PC-3 (cell line): ENCODE results near the gene PTRHD1. TPM values are rescaled to one million over a fixed set of nuclear protein-coding genes. Genes with fewer than 3 reads are reported as not detected.

Experiments
- ATAC-seq: fragments of 200-7000 bp; cut with Tn5 transposase; 2 replicates; pipeline ENCODE4 v1.9.1; 2020; ENCODE audit warnings: mild to moderate bottlenecking, moderate library complexity
- BruUV-seq: library from RNA; stranded (reverse); fragments of 400-500 nt; replicated peaks from 2 replicates; lab custom pipeline; 2021; lab: Mats Ljungman, UMichigan
- CTCF ChIA-PET: fragments of 300-600 bp; sonication (Branson Sonifier 250); formaldehyde crosslinking; loops from one replicate; lab custom pipeline; 2022; ENCODE audit warnings: antibody characterized with exemption; lab: Charles Lee
- POLR2A ChIA-PET: fragments of 300-600 bp; sonication (Branson Sonifier 250); formaldehyde crosslinking; loops from one replicate; lab custom pipeline; 2022; ENCODE audit warnings: antibody characterized with exemption; ENCODE audit not compliant: unreplicated experiment; lab: Charles Lee
- DNase-seq: peaks from one replicate; pipeline ENCODE4 v3.0.0-alpha.2; 2015
- H2AFZ ChIP-seq: fragments of 300-600 bp; sonication (generic); 2 replicates; pipeline ENCODE4 v1.6.0; 2016; ENCODE audit warnings: antibody characterized with exemption, low read length
- H3F3A ChIP-seq: fragments of 300-600 bp; sonication (generic); one replicate; pipeline ENCODE4 v1.6.0; 2017; ENCODE audit warnings: antibody characterized with exemption, low read length, control low read depth, mild to moderate bottlenecking; ENCODE audit not compliant: unreplicated experiment
- H3K27ac ChIP-seq: fragments of 300-600 bp; sonication (generic); 2 replicates; pipeline ENCODE4 v1.5.1; 2016; ENCODE audit warnings: mild to moderate bottlenecking, low read length
- H3K27me3 ChIP-seq: fragments of 300-600 bp; sonication (generic); 2 replicates; pipeline ENCODE4 v1.6.1; 2016; ENCODE audit warnings: low read length, mixed read lengths
- H3K36me3 ChIP-seq: fragments of 300-600 bp; sonication (generic); 2 replicates; pipeline ENCODE4 v1.6.1; 2016; ENCODE audit warnings: low read depth, mixed run types, low read length, mixed read lengths
- H3K4me1 ChIP-seq: fragments of 300-600 bp; sonication (generic); 2 replicates; pipeline ENCODE4 v1.5.1; 2016; ENCODE audit warnings: low read length; ENCODE audit not compliant: insufficient read depth
- H3K4me2 ChIP-seq: fragments of 300-600 bp; sonication (generic); 2 replicates; pipeline ENCODE4 v1.6.0; 2016; ENCODE audit warnings: low read length
- H3K4me3 ChIP-seq: fragments of 300-600 bp; sonication (generic); 2 replicates; pipeline ENCODE4 v1.5.1; 2016; ENCODE audit warnings: mild to moderate bottlenecking, low read length, mixed read lengths
- H3K79me2 ChIP-seq: fragments of 300-600 bp; sonication (generic); 2 replicates; pipeline ENCODE4 v1.6.1; 2017; ENCODE audit warnings: low read length, mixed read lengths
- H3K9ac ChIP-seq: fragments of 300-600 bp; sonication (generic); 2 replicates; pipeline ENCODE4 v1.6.0; 2016; ENCODE audit warnings: mild to moderate bottlenecking, low read length
- H3K9me2 ChIP-seq: fragments of 300-600 bp; sonication (generic); replicated peaks from 2 replicates; pipeline ENCODE4 v1.6.1; 2016; ENCODE audit warnings: mixed run types, low read length, mixed read lengths
- H3K9me3 ChIP-seq: fragments of 300-600 bp; sonication (generic); 2 replicates; pipeline ENCODE4 v1.6.1; 2016; ENCODE audit warnings: low read length, mixed read lengths
- H4K20me1 ChIP-seq: fragments of 300-600 bp; sonication (generic); 2 replicates; pipeline ENCODE4 v1.6.1; 2016; ENCODE audit warnings: low read length, mixed read lengths
- CTCF ChIP-seq: fragments of 300-600 bp; sonication (generic); conservative IDR thresholded peaks from 2 replicates; pipeline ENCODE4 v1.5.1; 2017; ENCODE audit warnings: antibody characterized with exemption, low read depth, mild to moderate bottlenecking, low read length
- EZH2 ChIP-seq: fragments of 300-600 bp; sonication (generic); IDR thresholded peaks from one replicate; pipeline ENCODE4 v1.6.1; 2017; ENCODE audit warnings: antibody characterized with exemption, mild to moderate bottlenecking, low read length; ENCODE audit not compliant: unreplicated experiment
- EZH2phosphoT487 ChIP-seq: fragments of 300-600 bp; sonication (generic); IDR thresholded peaks from 2 replicates; pipeline ENCODE4 v1.6.1; 2018; ENCODE audit warnings: mild to moderate bottlenecking, antibody characterized with exemption, low read length, borderline replicate concordance
- intact Hi-C: fragments of 100-400 bp; cut with micrococcal nuclease; formaldehyde crosslinking; loops from 2 replicates; pipeline ENCODE4 v1.9.0; 2023
- total RNA-seq: library from RNA; depleted of rRNA; stranded (reverse); fragments of >200 nt; gene quantifications from 2 replicates; pipeline ENCODE4 v1.2.3, GENCODE V29; 2014

Gene PTRHD1
- total RNA-seq, 1 experiment from 2014 or later, result 68.6 TPM

DNA sequence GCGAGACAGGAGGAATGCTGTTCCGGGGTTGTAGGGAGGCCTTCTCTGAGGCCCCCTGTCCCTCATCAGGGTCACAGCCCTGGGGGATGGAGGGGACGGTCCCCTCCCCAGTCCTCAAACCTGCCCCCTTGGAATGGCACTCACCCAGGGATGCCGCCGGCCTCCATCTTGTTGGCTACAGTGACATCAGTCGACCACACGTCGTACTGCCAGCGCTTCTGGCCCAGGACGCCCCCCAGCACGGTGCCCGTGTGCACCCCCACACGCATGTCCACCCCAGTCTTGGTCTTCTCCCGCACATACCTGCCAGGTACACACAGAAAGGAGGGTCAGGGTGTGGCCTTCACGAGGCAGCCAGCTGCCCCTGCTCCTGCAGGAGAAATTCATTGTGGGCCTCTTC lies 46.5 kb upstream of the PTRHD1 start:
- Histone ChIP-seq H3F3A (no peaks in the 10 kb centered on the region), H3K4me1 (no peaks in the 10 kb centered on the region), H4K20me1 (no peaks in the 10 kb centered on the region), H3K79me2 (no peaks in the 10 kb centered on the region), H3K9me2 (no peaks in the 10 kb centered on the region), H3K4me3 (no peak overlapping the region), H3K9ac (no peak overlapping the region), H3K4me2 (no peak overlapping the region), H3K36me3 (no peaks in the 10 kb centered on the region), H3K9me3 (no peaks in the 10 kb centered on the region), H3K27ac (no peak overlapping the region), H2AFZ (no peak overlapping the region), H3K27me3 (no peaks in the 10 kb centered on the region)
- BruUV-seq, result no TSS peak
- DNase-seq, result no peak
- no peak for ATAC-seq
- ChIA-PET CTCF (no interaction called here), POLR2A (no interaction called here)
- intact Hi-C loops, result no loop called here
- TF ChIP-seq EZH2 (no peak), CTCF (no peak)

DNA sequence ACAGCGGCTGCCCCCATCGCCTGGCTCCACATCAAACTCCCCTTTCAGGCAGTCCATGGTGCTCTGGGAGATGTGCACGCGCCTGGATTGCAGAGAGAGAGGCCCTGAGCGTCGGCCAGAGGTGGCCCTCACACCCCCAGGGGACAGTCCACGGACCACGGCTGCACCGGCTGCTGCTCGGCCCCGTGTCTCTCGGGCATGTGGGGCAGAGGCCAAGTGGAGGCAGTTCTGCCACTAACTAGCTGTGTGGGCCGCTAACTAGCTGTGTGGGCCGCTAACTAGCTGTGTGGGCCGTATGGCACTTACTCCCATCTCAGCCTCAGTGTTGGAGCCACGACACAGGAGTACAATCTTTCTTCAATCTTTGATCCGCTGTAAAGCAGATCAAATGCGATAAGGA lies 45.4 kb upstream of the PTRHD1 start:
- Histone ChIP-seq H3K9ac (no peak overlapping the region), H2AFZ (no peak overlapping the region), H3K27ac (no peak overlapping the region), H3K36me3 (no peaks in the 10 kb centered on the region), H3K9me3 (no peaks in the 10 kb centered on the region), H3K9me2 (no peaks in the 10 kb centered on the region), H3K4me3 (no peak overlapping the region), H4K20me1 (no peaks in the 10 kb centered on the region), H3K4me2 (no peak overlapping the region), H3F3A (no peaks in the 10 kb centered on the region), H3K27me3 (no peaks in the 10 kb centered on the region), H3K4me1 (no peaks in the 10 kb centered on the region), H3K79me2 (no peaks in the 10 kb centered on the region)
- ATAC-seq (no peak), DNase-seq (no peak)
- ChIA-PET POLR2A (no interaction called here), CTCF (no interaction called here)
- TF ChIP-seq EZH2 (no peak), CTCF (no peak), EZH2phosphoT487 (no peak)
- intact Hi-C loops, result no loop called here
- no TSS peak for BruUV-seq

- ChIA-PET POLR2A (no interaction called here), CTCF (no interaction called here)
- H4K20me1 ChIP-seq, result no peaks in the 10 kb centered on the region
- no peak overlapping the region for H2AFZ ChIP-seq
- BruUV-seq, result no TSS peak
- H3K4me1 ChIP-seq, result no peaks in the 10 kb centered on the region
- DNase-seq, result no peak
- no peaks in the 10 kb centered on the region for H3K36me3 ChIP-seq
- no peaks in the 10 kb centered on the region for H3F3A ChIP-seq
- H3K27ac ChIP-seq, result no peak overlapping the region
- no peaks in the 10 kb centered on the region for H3K27me3 ChIP-seq
- no peak overlapping the region for H3K4me2 ChIP-seq
- no peaks in the 10 kb centered on the region for H3K9me2 ChIP-seq
- no peaks in the 10 kb centered on the region for H3K79me2 ChIP-seq
- intact Hi-C loops, result no loop called here
- H3K9me3 ChIP-seq, result no peaks in the 10 kb centered on the region
- no peak overlapping the region for H3K9ac ChIP-seq
- no peak overlapping the region for H3K4me3 ChIP-seq
- TF ChIP-seq CTCF (no peak), EZH2 (no peak), EZH2phosphoT487 (no peak)
- ATAC-seq, result no peak
These were observed 44.9 kb upstream of the PTRHD1 start for GRCh38 chr2:24837996-24838513.
